HG02759 (cell line): Measurements from ENCODE around the gene ATP5MK.
"Not testable (repeated sequence)": the region's sequence is repeated elsewhere in the genome, so short reads cannot be mapped to it uniquely, and the experiment has no call there.

Experiments
- ATAC-seq: cut with Tn5 transposase; IDR thresholded peaks from one replicate; pipeline ENCODE4 v1.9.1; 2021; ENCODE audit warnings: mild to moderate bottlenecking, moderate library complexity; ENCODE audit not compliant: unreplicated experiment

Gene ATP5MK

DNA sequence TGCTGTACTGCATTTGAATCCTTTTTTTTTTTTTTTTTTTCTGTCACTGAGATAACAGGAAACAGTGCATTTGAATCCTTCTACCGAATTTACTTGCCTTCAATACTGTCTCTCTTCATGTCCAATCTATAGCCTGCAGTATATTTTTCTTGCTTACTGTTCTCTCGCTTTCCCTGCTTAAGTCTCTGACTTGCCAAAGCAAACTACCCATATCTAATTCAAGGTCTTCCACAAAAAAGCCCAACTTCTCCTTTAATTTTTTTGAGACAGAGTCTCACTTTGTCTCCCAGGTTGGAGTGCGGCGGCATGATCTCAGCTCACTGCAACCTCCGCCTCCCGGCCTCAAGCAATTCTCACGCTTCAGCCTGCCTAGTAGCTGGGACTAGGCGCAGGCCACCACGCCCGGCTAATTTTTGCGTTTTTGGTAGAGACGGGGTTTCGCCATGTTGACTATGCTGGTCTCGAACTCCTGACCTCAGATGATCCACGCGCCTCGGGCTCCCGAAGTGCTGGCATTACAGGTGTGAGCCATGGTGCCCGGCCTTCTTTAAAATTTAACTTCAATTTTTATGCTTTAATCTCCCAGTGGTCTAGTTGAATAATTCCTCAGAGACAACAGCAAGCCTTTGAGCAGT is 1.0 kb upstream of the ATP5MK start:
- no peak for ATAC-seq

DNA sequence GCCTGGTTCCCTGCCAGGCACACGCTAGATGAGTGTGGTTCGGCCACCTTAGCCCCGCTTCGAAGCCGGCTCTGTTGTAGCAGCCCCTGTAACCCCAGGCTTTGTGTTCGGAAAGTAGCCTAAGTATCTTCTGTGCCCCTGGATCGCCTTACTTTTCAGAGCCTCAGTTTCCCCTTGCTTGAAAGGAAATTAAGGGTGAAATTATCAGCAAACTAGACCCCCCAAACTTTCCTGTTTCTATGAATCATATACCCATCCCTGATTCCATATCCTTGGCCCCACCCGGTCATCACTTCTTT is 463 bp upstream of the ATP5MK start:
- ATAC-seq, result no peak

DNA sequence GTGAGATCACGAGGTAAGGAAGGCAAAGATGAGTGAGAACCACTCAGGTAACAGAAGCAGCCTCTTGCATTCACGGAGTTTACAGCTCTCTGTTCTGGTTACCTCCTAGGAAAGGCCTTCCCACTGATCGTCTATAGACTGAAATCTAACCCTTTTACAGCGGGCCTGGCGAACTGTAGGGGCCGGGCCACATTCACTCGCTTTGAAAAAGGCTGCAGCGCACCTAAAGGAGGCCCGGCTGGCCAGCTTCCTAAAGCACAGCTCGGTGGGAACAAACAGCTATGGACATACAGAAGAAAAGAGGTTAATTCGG is 565 bp downstream of the ATP5MK start:
- ATAC-seq, result no peak

- ATAC-seq, result no peak
These were observed 2.1 kb downstream of the ATP5MK start for GRCh38 chr10:103394180-103394579.

DNA sequence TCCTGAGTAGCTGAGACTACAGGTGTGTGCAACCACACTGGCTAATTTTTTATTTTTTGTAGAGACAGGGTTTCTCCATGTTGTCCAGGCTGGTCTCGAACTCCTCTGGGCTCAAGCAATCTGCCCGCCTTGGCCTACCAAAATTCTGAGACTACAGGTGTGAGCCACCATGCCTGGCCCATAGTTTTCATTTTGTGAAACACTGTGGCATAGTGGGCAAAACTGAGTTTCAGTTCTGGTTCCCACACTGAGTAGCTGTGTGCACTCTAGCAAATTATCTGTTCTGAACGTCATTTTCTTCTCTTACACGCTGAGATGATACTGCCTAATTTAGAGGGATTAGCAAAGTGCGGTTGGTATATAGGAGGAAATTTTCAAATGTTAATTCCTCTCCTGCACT is 13.5 kb downstream of the ATP5MK start:
- no peak for ATAC-seq

- no peak for ATAC-seq
These were observed 22.0 kb downstream of the ATP5MK start for GRCh38 chr10:103374263-103374662.

DNA sequence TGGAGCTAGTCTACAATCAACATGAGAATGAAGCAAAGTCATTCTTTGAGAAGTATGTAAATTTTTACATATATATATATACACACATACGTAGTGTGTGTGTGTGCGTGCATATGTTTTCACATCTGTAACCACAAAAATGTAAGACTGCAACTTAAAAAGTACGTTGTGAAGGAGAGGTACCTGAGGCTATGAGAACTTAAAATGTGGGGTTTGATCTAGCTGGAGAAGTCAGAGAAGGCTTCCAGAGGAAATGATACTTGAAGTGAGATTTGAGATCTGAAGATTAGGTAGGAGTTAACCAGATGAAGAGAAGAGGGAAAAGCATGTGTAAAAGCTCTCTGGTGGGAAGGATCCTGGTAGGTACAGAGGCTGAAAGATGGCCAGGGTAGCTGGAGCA is 22.7 kb downstream of the ATP5MK start:
- no peak for ATAC-seq

DNA sequence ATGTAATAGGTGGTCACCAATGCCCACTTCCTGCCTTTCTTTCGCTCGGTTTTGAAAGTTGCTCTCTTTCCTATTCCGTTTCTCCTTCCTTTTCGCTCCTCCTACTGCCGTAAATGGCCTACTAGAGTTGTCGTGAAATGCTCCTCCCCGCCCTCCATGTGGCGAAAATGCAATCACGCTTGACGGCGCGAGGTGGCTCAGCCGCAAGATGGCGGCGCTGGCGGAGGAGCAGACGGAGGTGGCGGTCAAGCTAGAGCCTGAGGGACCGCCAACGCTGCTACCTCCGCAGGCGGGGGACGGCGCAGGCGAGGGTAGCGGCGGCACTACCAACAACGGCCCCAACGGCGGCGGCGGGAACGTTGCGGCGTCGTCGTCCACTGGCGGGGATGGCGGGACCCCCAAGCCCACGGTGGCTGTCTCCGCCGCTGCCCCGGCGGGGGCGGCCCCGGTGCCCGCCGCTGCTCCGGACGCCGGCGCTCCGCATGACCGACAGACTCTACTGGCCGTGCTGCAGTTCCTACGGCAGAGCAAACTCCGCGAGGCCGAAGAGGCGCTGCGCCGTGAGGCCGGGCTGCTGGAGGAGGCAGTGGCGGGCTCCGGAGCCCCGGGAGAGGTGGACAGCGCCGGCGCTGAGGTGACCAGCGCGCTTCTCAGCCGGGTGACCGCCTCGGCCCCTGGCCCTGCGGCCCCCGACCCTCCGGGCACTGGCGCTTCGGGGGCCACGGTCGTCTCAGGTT is 28.3 kb downstream of the ATP5MK start, which contains the start of gene TAF5:
Gene TAF5, plus strand, starts transcription at position 195 of the 737 bp plus-strand sequence. Its CDS starts 14 bp downstream, at position 209.
- ATAC-seq, result peak; percentile 64

GRCh38 chr10:103367379-103367781 is 28.9 kb downstream of the ATP5MK start:
- no peak for ATAC-seq

- ATAC-seq, result not testable (repeated sequence)
These were observed 35.5 kb downstream of the ATP5MK start for GRCh38 chr10:103360791-103361190.

- ATAC-seq, result not testable (repeated sequence)
These were observed 36.8 kb downstream of the ATP5MK start for GRCh38 chr10:103359493-103359892.

- ATAC-seq, result no peak
These were observed 40.2 kb downstream of the ATP5MK start for GRCh38 chr10:103355906-103356599.

GRCh38 chr10:103354567-103354966 is 41.7 kb downstream of the ATP5MK start:
- ATAC-seq, result not testable (repeated sequence)

- no peak for ATAC-seq
These were observed 43.0 kb downstream of the ATP5MK start for GRCh38 chr10:103353281-103353680.

- peak; percentile 89 for ATAC-seq
These were observed 45.6 kb downstream of the ATP5MK start, which contains the start of gene PCGF6 for GRCh38 chr10:103350517-103351260. TSS of gene PCGF6 (minus strand) at chr10:103351140. CDS start at chr10:103351066, 74 bp downstream.

DNA sequence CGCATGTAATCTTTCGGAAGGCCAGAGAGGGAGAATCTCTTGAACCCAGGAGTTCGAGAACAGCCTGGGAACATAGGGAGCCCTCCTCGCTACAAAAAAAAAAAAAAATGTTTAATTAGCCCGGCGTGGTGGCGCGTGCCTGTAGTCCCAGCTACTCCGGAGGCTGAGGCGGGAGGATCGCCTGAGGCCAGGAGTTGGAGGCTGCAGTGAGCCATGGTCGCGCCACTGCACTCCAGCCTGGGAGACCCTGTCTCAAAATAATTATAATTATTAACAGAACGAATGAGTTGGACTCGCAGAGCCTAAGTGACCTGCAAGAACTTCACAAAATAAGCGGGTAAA is 46.1 kb downstream of the ATP5MK start:
- no peak for ATAC-seq
